Cerebellar cortex (tissue), 1 donor: ENCODE data around the gene TMBIM6.
A peak's percentile ranks its signal among the peaks of the same experiment; 100 is the strongest.
"Not testable (repeated sequence)": the region's sequence is repeated elsewhere in the genome, so short reads cannot be mapped to it uniquely, and the experiment has no call there.

Experiments used
- DNase-seq: peaks from one replicate; pipeline ENCODE4 v3.0.0-alpha.2; 2015; ENCODE audit warnings: low spot score

TMBIM6 gene

GRCh38 chr12:49730050-49730449 is 11.3 kb upstream of the TMBIM6 start:
- DNase-seq = no peak

DNA sequence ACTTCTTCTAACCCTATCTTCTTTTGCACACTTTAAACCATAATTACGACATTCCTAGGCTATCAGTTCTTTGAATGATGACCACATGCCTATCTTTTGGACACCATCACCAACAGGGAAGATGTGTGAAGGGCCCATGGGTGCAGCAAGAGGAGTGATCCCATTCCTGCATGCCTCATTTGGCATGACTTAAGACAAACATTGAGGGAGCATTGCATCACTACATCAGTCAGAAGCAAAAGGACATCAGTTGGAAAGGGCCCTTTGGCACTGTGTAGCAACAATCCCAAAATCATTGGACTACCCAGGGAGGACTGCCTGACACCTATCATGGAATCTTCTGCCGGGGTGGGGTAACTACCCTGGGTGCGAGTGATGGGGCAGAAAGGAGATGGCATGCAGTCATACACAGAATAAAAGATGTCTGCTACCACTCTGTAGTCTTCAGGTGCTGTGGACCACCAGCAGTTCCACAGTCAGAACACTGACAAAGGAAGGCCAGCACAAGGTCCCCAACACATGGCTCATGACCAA is 10.7 kb upstream of the TMBIM6 start:
- no peak for DNase-seq

GRCh38 chr12:49733219-49734017 is 7.9 kb upstream of the TMBIM6 start:
- peak; percentile 18 for DNase-seq

GRCh38 chr12:49734900-49735299 is 6.5 kb upstream of the TMBIM6 start:
- not testable (repeated sequence) for DNase-seq

DNA sequence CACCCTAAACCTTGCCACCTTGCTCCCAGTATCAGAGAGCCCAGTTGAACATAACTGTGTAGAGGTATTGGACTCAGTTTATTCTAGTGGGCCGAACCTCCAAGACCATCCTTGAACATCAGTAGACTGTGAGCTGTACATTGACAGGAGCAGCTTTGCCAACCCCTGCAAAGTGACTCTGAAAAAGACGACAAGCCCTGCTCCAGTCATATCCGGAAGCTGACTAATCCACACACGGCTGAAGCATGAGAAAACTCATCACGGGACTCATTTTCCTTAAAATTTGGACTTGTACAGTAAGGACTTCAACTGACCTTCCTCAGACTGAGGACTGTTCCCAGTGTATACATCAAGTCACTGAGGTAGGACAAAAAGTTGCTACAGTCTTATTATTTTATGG is 2.6 kb upstream of the TMBIM6 start:
- DNase-seq = not testable (repeated sequence)

- DNase-seq = not testable (repeated sequence)
Observed at GRCh38 chr12:49740277-49740676, 1.1 kb upstream of the TMBIM6 start.

DNA sequence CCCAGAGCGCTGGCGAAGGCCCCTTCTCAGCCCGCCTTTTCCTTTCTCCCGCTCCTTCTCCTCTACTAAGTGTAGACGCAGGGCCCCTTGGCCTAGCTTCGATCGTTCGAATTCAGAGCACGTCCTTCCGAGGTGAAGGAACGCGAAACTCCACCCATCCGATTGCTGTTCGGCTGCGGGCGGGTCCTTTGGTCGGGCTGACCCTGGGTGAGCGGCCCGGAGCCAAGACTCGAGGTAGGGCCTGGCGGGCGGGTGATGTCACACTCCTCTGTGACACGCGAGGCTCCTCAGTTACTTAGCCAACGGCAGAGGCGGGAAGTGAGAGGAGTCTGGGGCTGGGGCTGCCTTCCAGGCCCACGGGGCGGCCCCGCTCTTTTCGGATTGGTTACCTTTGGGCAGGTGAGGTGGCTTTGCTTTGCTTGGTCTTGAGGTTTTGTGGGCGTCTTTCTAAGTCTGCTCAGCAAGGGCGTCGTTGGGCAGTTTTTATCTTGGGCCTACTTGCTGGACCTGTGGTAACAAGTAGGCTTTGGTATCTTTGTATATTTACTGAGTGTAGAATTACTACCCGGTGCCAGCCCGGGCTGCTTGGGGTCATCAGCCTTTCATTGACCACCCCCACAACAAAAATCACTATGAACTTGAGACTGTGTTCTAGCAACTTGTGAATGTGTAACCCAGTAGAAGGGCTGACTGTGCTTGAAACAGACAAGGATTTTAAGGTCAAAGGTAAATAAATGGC is 694 bp downstream of the TMBIM6 start:
- DNase-seq = peak; percentile 52

- no peak for DNase-seq
Observed at GRCh38 chr12:49744363-49744885, 3.1 kb downstream of the TMBIM6 start.

DNA sequence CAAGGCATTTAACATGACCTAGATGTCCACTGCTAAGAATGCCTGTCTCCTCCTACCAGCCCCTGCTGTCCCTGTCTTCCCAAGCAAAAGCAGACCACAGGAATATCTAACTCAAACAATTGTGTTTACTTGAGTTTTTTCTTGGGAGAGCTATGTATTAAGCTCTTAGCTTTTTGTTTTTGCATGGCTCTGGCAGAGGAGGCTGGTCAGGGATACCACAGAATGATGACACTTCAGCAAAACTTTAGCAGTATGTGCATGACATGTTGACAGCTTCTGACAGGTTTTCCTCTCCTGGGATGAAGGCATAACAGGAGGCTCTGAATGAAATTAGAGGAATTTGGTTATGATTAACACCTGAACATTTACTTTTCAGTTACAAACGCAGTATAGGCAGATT is 6.9 kb downstream of the TMBIM6 start:
- no peak for DNase-seq

DNA sequence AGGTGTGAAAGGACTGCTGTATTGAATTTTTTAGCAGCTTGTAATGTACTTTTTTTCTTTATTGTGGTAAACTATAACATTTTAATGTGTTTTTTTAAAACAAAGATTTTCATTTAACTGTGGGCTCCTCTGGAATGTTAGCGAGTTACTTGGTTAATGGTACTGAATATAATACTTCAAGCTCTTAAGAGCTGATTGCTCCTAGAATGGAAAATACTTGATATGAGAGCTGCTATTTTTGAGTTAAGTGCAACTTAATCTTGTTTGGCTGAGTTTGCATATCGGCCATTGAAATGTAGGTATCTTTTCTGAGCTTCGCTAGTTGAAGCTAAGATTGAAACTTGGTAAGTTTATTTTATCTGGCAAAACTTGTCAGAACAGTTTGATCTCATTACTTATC is 7.4 kb downstream of the TMBIM6 start:
- DNase-seq = no peak

DNA sequence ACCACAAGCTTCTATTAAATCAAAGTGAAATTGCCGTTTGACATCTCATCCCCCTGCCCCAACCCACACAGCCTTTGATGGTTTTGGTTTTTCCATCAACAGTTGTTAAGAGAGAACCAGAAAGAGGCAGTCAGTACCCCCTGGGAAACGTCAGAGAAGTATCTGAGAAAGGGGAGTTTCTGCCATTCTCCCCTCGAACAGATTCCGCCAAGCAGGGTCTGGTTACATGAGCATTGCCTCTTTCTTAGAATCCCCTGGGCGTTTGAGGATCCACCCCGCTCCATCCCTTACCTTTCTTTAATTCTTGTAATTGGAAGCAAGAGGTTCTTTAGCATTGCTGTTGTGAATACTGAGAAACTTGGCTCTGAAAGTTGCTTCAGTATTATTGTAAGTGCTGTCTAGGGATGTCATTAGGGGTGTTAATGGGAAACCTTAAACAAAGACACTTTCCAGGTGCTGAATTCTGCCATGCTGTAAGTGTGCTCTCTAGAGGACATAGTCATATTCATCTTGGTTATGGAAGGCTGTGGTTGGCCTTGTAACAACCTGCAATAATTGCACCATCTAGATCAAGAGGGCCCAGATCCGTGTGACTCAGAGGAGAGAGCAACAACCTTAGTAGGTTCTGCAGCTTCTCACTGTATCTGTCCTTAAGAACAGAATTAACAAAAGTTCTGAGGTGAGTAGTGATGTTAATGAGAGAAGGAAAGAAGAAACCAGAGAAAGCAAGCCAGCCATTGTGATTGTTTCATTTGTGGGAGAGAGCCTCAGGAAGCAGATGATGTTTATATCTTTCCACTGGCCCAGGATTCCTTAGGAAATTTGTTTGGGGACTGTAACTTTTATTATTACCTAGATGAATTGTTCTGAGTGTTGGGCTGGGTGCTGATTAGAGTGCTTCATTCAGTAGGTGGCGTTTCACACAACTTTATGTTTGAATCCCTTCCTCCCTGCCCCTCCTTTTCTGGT is 9.0 kb downstream of the TMBIM6 start:
- no peak for DNase-seq

- DNase-seq = no peak
Observed at GRCh38 chr12:49750996-49751393, 9.6 kb downstream of the TMBIM6 start.

DNA sequence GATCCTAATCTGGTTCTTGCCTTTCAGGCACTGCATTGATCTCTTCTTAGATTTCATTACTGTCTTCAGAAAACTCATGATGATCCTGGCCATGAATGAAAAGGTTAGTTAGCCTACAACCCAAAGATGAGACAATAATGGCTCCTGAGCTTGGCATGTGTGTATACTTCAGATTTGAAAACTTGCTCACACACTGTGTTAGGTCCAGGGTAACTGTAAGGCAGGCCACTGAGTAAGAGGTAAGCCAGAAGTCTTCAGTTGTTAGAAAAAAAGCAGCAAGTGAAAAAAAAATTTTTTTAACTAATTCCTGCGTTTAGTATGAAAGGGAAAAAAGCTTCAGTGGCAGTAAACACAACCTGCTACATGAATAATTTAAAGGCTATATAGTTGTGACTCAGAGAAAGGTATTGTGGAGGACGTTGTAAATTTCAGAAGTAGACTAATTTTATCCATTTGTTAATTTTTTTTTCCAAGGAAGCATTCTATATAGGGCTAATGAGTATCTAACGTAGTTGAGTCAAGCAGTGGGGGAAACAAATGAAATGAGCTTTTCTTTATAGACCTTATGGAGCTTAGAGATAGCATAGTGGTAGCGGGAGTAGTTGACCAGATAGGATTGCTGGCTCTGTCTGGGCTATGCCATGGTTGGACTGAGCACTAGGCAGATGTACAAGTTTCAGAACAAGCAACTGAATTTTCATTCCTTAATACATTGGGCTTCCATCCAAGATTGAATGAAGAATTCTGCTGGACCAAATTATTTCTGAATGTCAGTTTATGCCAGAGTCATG is 20.5 kb downstream of the TMBIM6 start:
- no peak for DNase-seq

DNA sequence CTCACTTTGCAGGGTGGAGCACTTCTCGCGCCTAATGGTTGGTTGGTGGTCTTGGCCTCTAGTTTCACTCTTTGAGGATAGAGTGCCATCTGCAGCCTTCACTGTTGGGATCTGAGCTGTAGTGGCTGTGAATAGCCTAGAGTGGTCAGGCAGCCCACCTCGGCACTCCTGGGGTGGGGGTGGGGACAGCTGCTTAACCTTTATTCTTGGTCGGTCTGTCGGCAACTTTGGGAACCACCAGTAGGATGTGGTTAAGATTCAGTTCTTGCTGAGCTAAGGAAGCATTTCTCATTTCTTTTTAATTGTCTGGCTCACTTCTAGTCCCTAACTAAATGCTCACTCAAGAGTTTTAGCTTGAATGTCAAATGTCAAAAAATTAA is 21.1 kb downstream of the TMBIM6 start:
- no peak for DNase-seq

GRCh38 chr12:49763006-49763591 is 21.7 kb downstream of the TMBIM6 start:
- DNase-seq = peak; percentile 68

- DNase-seq = no peak
Observed at GRCh38 chr12:49764126-49764525, 22.8 kb downstream of the TMBIM6 start.

DNA sequence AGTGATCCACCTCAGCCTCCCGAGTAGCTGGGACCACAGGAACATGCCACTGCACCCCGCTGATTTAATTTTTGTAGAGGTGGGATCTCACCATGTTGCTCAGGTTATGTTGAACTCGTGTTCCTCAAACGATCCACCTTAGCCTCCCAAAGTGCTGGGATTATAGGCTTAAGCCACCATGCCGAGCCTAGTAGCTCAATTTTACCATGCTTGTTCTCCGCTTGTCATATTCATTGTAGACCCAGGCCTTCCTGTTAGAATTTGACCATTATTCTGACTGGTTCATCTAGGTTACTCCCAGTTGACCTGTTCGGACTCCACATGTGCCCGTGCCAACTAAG is 24.7 kb downstream of the TMBIM6 start:
- no peak for DNase-seq

GRCh38 chr12:49767333-49767732 is 26.0 kb downstream of the TMBIM6 start:
- no peak for DNase-seq

DNA sequence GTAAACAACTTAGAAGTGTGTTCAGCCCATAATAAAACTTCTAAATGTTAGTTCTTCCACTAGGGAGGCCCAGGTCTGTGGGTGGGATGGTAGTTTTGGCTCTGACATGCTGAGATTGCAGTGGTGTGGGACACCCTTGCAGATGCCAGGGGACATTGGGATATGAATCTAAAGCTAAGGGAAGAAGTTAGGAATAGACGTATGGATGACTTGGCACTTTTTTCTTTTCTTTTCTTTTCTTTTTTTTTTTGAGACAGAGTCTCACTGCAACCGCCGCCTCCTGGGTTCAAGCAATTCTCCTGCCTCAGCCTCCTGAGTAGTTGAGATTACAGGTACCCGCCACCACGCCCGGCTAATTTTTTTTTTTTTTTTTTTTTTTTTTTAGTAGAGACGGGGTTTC is 31.7 kb downstream of the TMBIM6 start:
- not testable (repeated sequence) for DNase-seq

GRCh38 chr12:49776413-49776812 is 35.1 kb downstream of the TMBIM6 start:
- DNase-seq = peak; percentile 71

GRCh38 chr12:49776858-49777257 is 35.5 kb downstream of the TMBIM6 start:
- no peak for DNase-seq
